ENCODE data around the gene CARNS1.
A peak's percentile ranks its signal among the peaks of the same experiment; 100 is the strongest.
"Not testable (repeated sequence)": the region's sequence is repeated elsewhere in the genome, so short reads cannot be mapped to it uniquely, and the experiment has no call there.

CARNS1 gene

DNA sequence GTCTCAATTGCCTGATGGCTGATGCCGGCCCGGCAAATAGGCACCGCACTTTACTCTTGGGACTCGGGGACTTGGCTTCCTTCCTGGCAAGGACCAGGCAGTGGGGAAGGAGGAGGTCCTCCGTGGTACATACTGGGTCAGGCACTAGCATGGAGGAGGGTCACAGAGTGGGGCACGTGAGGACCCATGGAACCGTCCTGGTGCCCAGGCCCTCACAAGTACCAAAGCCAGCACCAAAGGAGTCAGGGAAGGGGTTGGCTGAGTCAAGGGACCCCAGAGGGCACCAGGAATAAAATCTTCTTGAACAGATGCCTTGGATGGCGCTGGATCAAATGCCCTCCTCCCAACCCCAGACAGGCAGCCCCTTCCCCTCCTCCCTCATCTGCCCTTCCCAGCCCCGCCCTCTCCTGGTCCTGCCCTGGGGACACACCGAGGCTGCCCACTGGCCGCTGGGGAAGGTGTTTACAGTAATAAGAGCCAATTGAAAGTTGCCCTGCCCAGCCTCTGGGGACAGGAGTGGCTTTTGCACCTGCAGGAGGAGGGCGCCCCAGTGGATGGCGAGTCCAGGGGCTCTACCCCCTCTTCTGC, 5.6 kb upstream of the CARNS1 start:
- DNase-seq (ENCODE audit: low read depth, low spot score), result no peak

DNA sequence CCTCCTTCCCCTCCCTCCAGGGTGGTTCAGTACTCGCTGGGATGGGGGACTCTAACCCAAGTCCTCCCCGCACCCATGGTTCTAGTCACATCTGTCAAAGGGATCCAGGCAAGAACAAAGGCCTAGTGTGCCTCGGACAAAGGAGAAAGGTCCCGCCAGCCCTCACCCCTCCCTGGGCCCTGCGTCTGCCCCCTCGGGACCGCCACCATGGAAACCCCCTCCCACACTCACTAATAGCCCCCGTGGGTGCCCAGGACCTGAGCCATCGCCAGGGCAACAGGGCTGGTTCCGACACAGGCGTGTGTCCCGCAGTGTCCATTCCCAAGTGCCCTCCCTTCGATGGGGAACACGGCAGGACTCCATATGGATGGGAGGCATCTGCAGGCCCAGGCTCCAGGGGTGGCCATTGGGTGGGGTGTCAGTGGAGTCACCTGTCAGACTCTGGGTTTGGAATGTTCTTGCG, 5.1 kb upstream of the CARNS1 start:
- DNase-seq (ENCODE audit: low read depth, low spot score), result no peak

DNA sequence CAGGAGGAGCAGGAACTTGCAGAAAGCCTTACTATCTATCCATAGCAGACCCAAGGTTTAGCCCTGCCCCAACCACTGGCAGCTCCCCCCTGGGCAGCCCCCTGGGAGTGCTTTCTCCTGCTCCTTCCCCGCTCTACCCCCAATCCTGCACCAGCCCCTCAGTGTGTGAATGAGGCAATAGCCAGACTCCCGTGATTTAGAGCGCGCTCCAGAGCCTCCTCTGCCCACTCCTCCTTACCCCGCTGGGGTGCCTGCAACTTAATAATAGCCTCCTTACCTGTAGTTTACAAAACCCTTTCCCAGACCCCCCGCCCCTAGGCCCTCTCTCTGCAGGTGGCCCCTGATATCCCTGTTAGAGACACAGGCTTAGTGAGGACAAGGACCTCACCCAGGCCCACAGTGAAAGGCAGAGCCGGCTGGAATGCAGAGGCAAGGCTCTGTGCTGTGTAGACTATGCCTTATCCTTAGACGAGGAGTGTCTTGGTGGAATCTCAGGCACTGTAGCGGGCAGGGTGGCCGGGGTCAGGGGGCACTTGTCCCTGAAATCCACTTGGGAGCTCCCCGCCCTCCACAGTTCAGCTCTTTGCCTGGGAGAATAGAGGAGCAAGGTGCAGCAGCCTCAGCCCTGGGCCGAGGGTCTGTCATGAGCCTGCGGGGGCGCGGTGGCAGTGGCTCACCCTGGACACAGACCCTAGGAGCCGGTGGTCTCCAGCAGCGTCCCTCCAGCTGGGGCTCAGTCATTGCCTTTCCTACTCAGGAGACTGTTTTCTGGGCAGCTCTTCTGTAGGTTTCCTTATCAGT, 4.3 kb upstream of the CARNS1 start:
- DNase-seq (ENCODE audit: low read depth, low spot score), result no peak

DNA sequence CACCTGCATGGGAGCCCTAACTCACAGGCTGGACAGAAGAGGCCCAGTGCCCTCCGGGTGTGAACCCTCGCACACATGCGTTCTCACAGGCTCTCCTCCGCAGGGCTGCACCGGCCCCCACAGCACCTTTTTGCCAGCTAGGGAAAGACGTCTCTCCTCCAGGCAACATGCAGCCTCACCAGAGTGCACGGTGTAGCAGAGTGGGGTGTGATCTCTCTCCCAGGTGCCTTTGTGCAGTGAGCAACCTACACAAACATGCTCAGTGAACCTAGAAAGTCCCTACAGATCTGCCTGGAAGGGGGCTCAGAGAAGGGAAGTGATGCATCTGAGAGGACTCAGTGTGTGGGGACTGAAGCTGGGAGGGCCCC, 3.7 kb upstream of the CARNS1 start:
- no peak for DNase-seq (ENCODE audit: low read depth, low spot score)

DNA sequence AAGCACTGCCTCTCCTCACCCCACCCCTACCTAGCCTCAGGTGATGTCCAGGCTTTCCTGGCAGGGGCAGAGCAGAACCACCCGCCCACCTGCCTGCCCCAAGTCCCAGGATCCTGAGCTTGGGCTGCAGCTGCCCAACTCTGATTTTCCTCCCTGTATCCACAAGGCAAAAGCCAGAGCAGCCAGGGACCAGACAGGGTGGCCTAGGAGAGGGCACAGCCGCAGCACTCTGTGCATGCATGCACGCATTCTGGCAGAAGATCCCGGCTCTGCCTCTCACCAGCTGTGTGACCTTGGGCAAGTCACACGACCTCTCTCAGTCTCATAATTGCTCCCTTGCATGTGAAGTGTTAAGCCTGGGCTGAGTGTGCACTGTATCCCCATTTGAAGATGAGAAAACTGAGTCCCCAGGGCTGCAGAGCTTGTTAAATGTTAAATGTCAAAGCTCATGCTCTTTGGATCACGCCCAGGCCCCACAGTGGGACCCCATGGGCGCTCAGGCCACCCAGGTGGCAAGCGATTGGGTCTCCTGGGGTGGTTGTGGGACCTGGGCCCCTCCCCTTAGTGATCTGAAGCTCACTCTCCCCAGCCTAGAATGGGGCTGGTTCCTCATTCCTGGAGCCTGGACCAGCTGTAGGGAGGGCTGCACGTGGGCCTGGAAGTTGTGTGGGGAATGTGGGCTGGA, 2.8 kb upstream of the CARNS1 start:
- DNase-seq (ENCODE audit: low read depth, low spot score), result no peak

DNA sequence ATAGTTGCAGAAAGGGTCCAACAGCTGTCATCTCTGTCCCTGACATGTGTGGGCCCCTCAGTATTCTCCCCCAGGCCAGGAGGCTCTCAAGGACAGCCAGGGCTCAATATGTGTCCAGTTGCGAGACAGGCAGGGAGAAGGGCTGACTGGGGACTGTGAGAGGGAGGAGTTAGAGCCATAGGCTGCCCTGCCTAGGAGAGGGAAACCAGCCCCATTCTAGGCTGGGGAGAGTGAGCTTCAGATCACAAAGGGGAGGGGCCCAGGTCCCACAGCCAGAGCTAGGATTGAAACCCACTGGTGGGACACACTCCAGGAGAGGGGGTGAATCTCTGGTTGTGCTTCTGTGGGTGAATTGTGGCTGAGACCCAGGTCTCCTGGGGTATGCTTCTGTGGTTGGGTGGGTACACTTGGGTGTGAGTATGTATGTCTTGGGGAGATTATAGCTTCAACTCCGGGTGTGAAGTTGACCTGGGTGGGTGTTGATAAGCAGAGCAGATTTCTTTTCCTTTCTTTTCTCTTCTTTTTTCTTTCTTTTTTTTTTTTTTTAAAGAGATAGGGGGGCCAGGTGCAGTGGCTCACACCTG, 2.1 kb upstream of the CARNS1 start:
- DNase-seq (ENCODE audit: low read depth, low spot score), result no peak

DNA sequence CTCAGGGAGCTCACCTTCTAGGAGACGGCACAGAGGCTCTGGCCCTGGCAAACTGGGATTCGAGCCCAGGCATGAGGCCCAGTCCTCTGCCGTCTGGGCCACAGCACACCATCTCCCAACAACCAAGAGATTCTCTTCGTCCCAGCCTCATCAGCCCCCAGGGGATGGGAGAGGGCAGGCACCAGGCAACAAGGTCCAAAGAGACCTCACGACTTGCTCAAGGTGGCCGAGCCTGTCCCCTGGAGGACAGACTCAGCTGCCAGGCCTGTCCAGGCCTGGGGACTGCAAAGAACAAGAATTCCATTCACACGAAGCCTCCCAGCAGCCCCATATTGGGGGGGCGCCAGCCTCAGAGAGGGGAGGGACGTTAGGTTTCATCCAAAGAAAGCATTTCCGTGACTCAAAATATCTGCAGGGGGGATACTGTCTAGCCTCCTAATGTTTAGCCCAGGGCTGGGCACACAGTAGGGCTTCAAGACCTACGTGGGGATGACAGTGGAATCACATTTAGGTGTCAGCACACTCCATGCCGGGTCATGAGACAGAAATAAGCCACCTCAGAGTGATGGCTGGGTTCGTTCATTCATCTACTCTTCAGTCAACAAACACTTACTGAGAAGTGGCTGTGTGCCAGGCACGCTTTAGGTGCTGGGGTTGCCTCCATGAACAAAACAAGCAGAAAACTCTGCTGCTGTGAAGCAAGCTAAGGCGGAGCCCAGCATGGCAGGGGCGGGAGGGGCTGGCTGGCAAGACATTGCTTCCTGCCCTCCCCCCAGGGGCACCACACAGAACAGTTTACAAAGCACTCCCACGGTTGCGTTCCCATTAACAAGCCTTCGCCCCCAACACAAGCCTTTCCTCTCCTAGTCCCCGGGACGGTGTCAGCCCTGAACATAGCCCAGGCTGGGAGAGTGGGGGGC, 1.2 kb downstream of the CARNS1 start:
- DNase-seq (ENCODE audit: low read depth, low spot score), result peak; percentile 59

DNA sequence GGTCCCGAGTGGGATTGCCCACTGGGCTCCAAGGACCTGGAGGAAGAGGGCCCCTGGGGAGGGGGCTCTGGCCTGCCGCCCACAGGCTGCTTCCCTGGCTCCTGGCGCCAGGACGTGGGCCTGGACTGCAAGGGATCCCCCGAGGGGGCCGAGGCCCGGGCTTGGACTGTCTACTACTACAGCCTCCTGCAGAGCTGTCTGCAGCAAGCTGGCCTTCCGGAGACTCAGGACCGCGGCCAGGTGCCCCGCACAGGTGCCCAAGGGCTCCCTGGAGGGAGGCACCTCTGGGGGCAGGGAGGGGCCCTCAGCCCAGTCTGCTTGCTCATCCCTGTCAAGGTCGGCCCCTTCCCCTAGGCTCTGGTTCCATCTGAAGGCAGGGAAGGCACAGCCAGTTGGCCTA, 1.9 kb downstream of the CARNS1 start:
- DNase-seq (ENCODE audit: low read depth, low spot score), result no peak

DNA sequence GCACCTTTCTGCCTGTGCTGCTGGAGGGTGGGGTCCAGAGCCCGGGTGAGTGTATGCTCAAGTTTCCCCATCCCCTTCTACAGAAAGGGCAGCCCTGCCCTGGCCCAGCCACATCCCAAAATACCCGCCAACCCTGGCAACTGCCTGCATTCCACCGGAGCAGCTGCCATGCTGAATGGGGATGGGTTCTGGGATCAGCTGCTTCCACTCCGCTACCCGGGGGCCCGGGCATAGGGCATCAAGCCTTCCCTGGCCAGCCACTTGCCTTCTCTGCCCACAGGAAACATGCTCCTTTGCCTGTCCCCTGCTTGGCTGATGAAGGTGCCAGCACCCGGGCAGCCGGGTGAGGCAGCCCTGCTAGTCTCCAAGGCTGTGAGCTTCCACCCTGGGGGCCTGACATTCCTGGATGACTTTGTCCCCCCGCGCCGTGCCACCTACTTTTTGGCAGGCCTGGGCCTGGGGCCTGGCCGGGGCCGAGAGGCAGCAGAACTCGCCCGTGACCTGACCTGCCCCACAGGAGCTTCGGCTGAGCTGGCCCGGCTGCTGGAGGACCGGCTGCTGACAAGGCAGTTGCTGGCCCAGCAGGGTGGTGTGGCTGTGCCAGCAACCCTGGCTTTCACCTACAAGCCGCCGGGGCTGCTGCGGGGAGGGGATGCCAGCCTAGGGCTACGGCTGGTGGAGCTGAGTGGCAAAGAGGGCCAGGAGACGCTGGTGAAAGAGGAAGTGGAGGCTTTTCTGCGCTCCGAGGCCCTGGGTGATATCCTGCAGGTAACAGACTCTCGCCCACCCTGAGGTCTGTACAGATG, 3.2 kb downstream of the CARNS1 start:
- DNase-seq (ENCODE audit: low read depth, low spot score), result no peak

DNA sequence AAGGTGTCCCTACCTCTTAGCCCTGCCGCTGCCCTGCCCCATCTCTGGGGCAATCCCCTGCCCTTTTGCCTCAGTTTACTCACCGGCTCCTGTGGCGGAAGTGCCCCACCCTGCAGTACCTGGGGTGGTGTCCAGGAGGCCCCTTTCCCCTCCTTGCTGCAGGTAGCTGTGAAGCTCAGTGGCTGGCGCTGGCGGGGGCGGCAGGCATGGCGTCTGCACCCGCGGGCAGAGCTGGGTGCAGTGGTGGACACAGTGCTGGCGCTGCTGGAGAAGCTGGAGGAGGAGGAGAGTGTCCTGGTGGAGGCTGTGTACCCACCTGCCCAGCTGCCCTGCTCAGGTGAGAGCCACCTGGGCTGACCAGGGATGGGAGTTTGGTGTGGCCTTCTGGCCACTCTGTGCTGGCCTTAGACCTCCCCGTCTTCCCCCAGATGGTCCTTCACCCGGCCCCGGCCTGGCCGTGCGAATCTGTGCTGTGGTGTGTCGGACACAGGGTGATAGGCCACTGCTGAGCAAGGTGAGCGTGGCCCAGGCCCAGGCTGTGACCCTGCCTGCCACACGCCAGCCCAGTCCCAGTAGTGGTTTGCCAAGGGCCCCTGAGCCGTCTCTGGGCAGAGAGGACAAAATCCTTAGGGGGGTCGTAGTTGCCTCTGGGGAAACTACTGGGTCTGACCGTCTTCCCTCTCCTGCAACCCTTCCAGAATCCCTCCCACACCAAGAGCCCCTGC, 4.0 kb downstream of the CARNS1 start:
- DNase-seq (ENCODE audit: low read depth, low spot score), result no peak

DNA sequence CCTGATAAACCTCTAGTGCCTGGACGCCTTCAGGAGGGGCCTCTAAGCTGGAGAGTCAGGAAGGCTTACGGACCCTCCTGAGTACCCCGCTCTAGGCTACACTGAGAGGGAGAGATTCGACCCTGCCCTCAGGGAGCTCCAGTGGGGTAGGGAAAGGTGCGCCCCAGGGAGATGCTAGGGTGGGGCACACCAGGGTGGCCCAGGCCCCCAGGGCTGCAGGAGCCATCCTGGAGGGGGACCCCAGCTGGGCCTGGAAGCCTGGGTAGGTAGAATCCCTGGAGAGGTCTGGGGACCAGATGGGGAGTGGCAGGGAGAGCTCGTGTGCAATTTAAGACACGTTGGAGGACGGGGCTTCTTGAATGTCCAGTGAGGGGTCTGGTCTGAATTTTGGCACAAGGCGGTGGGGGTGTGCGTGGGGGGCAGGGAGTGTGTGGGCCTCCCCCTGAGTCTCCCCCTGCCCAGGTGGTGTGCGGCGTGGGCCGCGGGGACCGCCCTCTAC, 4.7 kb downstream of the CARNS1 start:
- DNase-seq (ENCODE audit: low read depth, low spot score), result no peak

DNA sequence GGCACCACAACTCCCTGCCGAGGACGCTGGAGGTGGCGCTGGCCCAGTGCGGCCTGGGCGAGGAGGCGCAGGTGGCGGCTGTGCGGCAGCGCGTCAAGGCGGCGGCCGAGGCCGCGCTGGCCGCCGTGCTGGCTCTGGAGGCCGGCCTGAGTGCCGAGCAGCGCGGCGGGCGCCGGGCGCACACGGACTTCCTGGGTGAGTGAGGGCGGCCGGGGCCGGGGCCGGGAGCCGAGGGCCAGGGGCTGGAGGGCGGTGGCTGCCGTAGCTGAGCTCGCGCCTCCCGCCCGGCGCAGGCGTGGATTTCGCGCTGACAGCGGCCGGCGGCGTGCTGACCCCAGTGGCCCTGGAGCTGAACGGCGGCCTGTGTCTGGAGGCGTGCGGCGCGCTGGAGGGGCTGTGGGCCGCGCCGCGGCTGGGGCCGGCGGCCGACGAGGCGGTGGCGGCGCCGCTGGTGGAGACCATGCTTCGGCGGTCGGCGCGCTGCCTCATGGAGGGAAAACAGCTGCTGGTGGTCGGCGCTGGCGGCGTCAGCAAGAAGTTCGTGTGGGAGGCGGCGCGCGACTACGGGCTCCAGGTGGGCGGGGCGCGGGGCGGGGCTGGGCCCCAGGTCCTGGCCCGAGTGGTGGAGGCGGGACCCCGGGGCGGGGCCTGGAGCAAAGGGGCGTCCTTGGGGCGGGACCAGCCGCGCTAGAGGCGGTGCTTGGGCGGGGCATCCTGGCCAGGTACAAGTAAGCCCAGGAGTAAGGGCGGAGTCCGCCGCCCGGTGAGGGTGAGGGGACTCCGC, 5.4 kb downstream of the CARNS1 start:
- DNase-seq (ENCODE audit: low read depth, low spot score), result peak; percentile 94

DNA sequence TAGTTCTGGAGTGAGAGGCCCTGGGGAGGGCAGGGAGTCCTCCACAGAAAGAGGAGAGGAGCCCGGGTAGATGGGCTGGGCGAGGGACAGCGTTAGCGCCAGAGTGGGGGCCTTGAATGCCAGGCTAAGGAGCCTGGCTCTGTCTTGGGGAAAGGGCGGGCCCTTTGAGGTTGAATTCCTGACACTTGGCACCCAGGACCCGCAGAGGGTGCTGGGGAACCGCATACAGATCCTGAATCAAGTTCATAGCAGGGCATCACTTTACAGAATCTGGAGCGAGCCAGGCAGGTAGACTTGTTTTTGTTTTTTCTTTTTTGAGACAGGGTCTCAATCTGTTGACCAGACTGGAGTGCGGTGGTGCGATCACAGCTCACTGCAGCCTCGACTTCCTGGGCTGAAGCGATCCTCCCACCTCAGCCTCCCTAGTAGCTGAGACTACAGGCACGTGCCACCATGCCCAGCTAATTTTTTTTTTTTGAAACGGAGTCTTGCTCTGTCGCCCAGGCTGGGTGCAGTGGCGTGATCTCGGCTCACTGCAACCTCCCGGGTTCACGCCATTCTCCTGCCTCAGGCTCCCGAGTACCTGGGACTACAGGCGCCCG, 6.1 kb downstream of the CARNS1 start:
- no peak for DNase-seq (ENCODE audit: low read depth, low spot score)

DNA sequence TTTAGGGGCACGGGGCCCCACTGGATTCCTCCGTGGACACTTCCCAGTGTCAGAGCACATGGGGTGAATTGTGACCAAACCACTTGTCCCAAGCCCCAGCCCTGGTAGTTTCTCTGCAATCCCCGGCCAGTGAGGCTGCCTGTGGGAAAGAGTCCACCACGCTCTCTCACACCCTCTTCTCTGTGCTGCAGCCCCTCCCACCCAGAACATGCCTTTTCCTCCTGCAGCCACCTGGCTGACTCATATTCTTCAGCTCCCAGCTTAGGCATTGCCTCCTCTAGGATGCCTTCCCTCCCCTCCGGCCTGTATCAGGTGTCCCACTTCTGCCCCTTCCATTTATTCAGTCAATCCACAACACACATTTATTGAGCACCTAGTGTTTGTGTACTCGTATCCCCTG, 7.4 kb downstream of the CARNS1 start:
- no peak for DNase-seq (ENCODE audit: low read depth, low spot score)

DNA sequence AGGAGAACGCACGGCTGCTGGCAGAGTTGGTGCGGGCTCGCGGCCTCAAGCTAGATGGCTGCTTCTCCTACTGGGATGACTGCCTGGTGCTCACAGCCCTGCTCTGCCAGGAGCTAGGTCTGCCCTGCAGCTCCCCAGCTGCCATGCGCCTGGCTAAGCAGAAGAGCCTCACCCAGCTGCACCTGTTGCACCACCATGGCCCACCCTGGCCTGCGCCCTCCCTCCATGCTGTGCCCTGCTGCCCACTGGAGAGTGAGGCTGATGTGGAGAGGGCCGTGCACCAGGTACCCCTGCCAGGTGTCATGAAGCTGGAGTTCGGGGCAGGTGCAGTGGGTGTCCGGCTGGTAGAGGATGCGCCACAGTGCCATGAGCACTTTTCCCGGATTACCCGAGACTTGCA, 8.0 kb downstream of the CARNS1 start:
- DNase-seq (ENCODE audit: low read depth, low spot score), result no peak

DNA sequence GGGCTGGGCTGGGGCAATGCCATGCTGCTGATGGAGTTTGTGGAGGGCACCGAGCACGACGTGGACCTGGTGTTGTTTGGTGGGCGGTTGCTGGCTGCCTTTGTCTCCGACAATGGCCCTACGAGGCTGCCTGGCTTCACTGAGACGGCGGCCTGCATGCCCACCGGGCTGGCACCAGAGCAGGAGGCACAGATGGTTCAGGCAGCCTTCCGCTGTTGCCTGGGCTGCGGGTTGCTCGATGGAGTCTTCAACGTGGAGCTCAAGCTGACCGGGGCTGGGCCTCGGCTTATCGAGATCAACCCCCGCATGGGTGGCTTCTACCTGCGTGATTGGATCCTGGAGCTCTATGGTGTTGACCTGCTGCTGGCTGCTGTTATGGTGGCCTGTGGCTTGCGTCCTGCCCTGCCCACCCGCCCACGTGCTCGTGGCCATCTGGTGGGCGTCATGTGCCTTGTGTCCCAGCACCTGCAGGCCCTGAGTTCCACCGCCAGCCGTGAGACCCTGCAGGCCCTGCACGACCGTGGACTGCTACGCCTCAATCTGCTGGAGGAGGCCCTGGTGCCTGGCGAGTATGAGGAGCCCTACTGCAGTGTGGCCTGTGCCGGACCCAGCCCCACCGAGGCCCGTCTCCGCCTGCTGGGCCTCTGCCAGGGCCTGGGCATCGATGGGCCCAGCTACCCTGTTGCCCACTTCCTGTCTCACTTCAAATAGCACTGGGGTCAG, 8.6 kb downstream of the CARNS1 start:
- no peak for DNase-seq (ENCODE audit: low read depth, low spot score)

DNA sequence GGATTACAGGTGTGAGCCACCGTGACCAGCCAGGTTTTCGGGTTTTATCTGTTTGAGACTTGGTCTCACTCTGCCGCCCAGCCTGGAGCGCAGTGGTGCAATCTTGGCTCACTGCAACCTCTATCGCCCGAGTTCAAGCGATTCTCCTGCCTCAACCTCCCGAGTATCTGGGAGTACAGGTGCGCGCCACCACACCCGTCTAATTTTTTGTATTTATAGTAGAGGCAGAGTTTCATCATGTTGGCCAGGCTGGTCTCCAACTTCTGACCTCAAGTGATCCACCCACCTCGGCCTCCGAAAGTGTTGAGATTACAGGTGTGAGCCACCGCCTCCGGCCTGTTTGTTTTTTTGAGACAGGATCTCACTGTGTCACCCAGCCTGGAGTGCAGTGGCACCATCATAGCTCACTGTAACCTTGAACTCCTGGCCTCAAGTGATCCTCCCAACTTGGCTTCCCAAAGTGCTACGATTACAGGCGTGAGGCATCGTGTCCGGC, 11.9 kb downstream of the CARNS1 start:
- not testable (repeated sequence) for DNase-seq (ENCODE audit: low read depth, low spot score)

Measured in activated CD4-positive, CD25-positive, alpha-beta regulatory T cell treated with anti-CD3 and anti-CD28 coated beads, Interleukin-2, amount 50 U/mL, for 16 hours (primary cell).